Measurements from ENCODE around the gene KLHL7.
"Not testable (repeated sequence)": the region's sequence is repeated elsewhere in the genome, so short reads cannot be mapped to it uniquely, and the experiment has no call there.

The KLHL7 gene

GRCh38 chr7:23108995-23109394 is 3.4 kb downstream of the KLHL7 start:
- DNase-seq (ENCODE audit: low spot score), result no peak

- no peak for DNase-seq (ENCODE audit: low spot score)
Measured at GRCh38 chr7:23109470-23109869, 3.9 kb downstream of the KLHL7 start.

GRCh38 chr7:23114896-23115295 is 9.3 kb downstream of the KLHL7 start:
- no peak for DNase-seq (ENCODE audit: low spot score)

- DNase-seq (ENCODE audit: low spot score), result no peak
Measured at GRCh38 chr7:23115991-23116390, 10.4 kb downstream of the KLHL7 start.

- DNase-seq (ENCODE audit: low spot score), result no peak
Measured at GRCh38 chr7:23117841-23118240, 12.3 kb downstream of the KLHL7 start.

- no peak for DNase-seq (ENCODE audit: low spot score)
Measured at GRCh38 chr7:23120106-23120505, 14.5 kb downstream of the KLHL7 start.

- DNase-seq (ENCODE audit: low spot score), result no peak
Measured at GRCh38 chr7:23121165-23121564, 15.6 kb downstream of the KLHL7 start.

GRCh38 chr7:23123007-23123406 is 17.4 kb downstream of the KLHL7 start:
- no peak for DNase-seq (ENCODE audit: low spot score)

GRCh38 chr7:23123465-23123864 is 17.9 kb downstream of the KLHL7 start:
- DNase-seq (ENCODE audit: low spot score), result no peak

GRCh38 chr7:23129036-23129435 is 23.5 kb downstream of the KLHL7 start:
- no peak for DNase-seq (ENCODE audit: low spot score)

- not testable (repeated sequence) for DNase-seq (ENCODE audit: low spot score)
Measured at GRCh38 chr7:23131799-23132198, 26.2 kb downstream of the KLHL7 start.

- DNase-seq (ENCODE audit: low spot score), result no peak
Measured at GRCh38 chr7:23133797-23134196, 28.2 kb downstream of the KLHL7 start.

- no peak for DNase-seq (ENCODE audit: low spot score)
Measured at GRCh38 chr7:23135755-23136154, 30.2 kb downstream of the KLHL7 start.

- DNase-seq (ENCODE audit: low spot score), result no peak
Measured at GRCh38 chr7:23136216-23136615, 30.6 kb downstream of the KLHL7 start.

- no peak for DNase-seq (ENCODE audit: low spot score)
Measured at GRCh38 chr7:23157679-23158078, 52.1 kb downstream of the KLHL7 start.

GRCh38 chr7:23158546-23158945 is 53.0 kb downstream of the KLHL7 start:
- no peak for DNase-seq (ENCODE audit: low spot score)

- DNase-seq (ENCODE audit: low spot score), result no peak
Measured at GRCh38 chr7:23161482-23161881, 55.9 kb downstream of the KLHL7 start.

- no peak for DNase-seq (ENCODE audit: low spot score)
Measured at GRCh38 chr7:23164846-23165245, 59.3 kb downstream of the KLHL7 start.

GRCh38 chr7:23165316-23165715 is 59.7 kb downstream of the KLHL7 start:
- no peak for DNase-seq (ENCODE audit: low spot score)

- DNase-seq (ENCODE audit: low spot score), result no peak
Measured at GRCh38 chr7:23167691-23168090, 62.1 kb downstream of the KLHL7 start.

GRCh38 chr7:23168111-23168885 is 62.7 kb downstream of the KLHL7 start:
- DNase-seq (ENCODE audit: low spot score), result no peak

- no peak for DNase-seq (ENCODE audit: low spot score)
Measured at GRCh38 chr7:23175938-23176337, 70.4 kb downstream of the KLHL7 start.

- DNase-seq (ENCODE audit: low spot score), result peak; percentile 94
Measured at GRCh38 chr7:23181684-23182553, 76.3 kb downstream of the KLHL7 start, which contains the start of gene NUP42. NUP42 (plus strand) TSS chr7:23182048; CDS start chr7:23182086, 38 bp downstream.

All from germinal center (tissue), 1 donor.